Measurements from ENCODE around the gene OGFOD1.

Gene OGFOD1

DNA sequence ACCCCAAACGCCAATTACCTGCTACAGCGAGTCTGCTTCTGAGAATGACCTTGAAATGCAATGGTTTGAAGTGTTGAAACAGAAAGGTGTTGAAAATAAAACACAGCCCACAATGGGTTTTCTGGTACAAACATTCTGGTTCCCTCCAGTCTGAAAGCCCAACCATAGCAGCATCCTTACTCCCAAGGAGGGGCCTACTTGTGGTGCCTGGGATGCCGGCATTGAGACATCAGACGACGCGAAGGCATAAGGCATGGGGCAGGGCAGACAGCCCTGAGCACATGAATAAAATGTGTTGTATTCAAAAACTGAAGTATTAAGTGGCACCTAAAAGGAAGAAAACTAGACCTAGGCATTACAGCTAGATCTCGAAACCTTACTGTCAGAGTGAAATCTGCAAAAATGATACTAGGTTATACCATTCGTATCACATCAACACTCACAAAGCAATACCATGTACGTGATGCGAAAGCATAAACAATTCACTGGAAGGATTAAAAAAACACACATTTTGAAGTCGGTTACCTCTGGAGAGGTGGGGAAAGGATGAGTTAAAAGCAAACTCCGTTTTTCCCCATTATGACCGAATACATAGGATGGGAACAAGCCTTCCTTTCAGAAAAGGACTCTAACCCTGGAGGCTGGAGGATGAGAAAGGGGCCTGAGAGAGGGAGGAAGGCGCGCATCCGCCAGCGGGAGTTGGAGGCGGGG lies 924 bp upstream of the OGFOD1 start:
- DNase-seq (ENCODE audit: low spot score): no peak
- in situ Hi-C loops (cut with MboI; ENCODE audit: low sequenced_read_pairs, unreplicated experiment): no loop called here
- TF ChIP-seq CTCF (IDR thresholded peaks at IDR 0.05; ENCODE audit: borderline replicate concordance, control extremely low read depth, extremely low read depth, insufficient read depth, missing control alignments): no peak

DNA sequence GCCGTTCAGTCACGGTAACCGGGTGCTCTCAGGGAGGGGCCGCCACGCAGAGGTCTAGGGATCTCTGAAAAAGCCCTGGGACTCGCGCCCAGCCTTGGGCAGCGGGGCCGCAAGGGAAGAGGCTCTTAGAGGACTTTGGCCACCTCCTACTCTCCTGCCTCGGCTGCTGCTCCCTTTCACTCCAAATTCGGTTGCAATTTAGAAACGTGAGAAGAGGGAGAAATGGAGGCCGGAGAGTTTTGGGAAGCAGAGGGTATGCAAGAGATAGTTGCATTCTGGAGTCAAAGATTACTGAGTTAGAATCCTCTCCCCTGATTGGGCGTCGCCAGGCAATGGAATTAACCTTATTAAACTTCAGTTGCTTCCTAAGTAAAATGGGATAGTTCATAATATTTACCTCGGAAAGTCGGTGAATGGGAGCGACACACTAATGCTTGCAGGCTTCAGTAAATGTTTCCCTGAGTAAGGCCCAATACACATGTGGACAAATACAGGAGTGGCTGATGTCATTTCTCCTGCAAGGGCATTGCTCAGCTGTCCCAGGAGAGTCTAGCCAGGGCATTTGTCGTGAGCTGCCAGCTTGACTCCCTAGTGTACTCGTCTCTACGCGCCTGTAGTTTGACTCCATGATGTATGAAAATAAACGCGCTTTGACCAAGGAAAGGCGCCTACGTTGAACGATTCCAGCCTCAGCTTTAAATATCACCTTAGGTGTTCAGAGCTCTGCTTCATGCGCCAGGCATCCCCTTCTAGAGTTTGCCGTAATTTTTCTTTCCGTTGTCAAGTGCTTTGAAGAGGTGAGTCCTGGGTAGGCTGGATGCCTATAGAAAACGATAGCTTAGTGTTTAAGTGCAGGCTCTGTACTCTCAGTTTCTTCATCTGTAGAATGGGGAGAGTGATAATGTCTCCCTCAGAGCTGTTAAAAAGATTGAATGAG lies 667 bp downstream of the OGFOD1 start:
- in situ Hi-C loops (cut with MboI; ENCODE audit: low sequenced_read_pairs, unreplicated experiment): no loop called here
- peak; percentile 18 for DNase-seq (ENCODE audit: low spot score)
- TF ChIP-seq CTCF (IDR thresholded peaks at IDR 0.05; ENCODE audit: borderline replicate concordance, control extremely low read depth, extremely low read depth, insufficient read depth, missing control alignments): no peak

- TF ChIP-seq CTCF (IDR thresholded peaks at IDR 0.05; ENCODE audit: borderline replicate concordance, control extremely low read depth, extremely low read depth, insufficient read depth, missing control alignments): no peak
- in situ Hi-C loops (cut with MboI; ENCODE audit: low sequenced_read_pairs, unreplicated experiment): no loop called here
- DNase-seq (ENCODE audit: low spot score): no peak
Measured at GRCh38 chr16:56457927-56458470, 6.6 kb downstream of the OGFOD1 start.

DNA sequence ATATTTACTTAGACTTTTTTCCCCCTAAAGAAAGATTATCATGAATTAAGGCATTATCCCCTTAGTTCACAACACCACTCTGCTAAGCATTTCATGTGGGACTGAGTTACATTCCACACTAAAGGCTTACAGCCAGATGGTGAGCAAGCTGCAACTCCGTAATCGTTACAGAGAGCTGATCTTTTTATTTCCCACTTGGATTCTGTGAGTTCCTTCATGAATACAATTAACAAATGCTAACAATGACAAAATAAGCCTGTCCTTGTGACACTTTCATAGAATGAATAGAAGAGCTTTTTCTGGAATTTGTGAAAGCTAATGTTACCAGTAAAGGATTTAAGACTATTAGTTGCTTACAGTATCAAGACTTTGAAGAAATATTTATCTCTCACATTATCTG lies 8.7 kb downstream of the OGFOD1 start:
- TF ChIP-seq CTCF (IDR thresholded peaks at IDR 0.05; ENCODE audit: borderline replicate concordance, control extremely low read depth, extremely low read depth, insufficient read depth, missing control alignments): no peak
- in situ Hi-C loops (cut with MboI; ENCODE audit: low sequenced_read_pairs, unreplicated experiment): no loop called here
- no peak for DNase-seq (ENCODE audit: low spot score)

- no peak for DNase-seq (ENCODE audit: low spot score)
- in situ Hi-C loops (cut with MboI; ENCODE audit: low sequenced_read_pairs, unreplicated experiment): no loop called here
- TF ChIP-seq CTCF (IDR thresholded peaks at IDR 0.05; ENCODE audit: borderline replicate concordance, control extremely low read depth, extremely low read depth, insufficient read depth, missing control alignments): no peak
Measured at GRCh38 chr16:56462064-56462796, 10.9 kb downstream of the OGFOD1 start.

- in situ Hi-C loops (cut with MboI; ENCODE audit: low sequenced_read_pairs, unreplicated experiment): no loop called here
- no peak for TF ChIP-seq CTCF (IDR thresholded peaks at IDR 0.05; ENCODE audit: borderline replicate concordance, control extremely low read depth, extremely low read depth, insufficient read depth, missing control alignments)
- DNase-seq (ENCODE audit: low spot score): no peak
Measured at GRCh38 chr16:56463153-56463552, 11.8 kb downstream of the OGFOD1 start.
